Measurements from ENCODE around the gene SLC5A8.

SLC5A8 gene

DNA sequence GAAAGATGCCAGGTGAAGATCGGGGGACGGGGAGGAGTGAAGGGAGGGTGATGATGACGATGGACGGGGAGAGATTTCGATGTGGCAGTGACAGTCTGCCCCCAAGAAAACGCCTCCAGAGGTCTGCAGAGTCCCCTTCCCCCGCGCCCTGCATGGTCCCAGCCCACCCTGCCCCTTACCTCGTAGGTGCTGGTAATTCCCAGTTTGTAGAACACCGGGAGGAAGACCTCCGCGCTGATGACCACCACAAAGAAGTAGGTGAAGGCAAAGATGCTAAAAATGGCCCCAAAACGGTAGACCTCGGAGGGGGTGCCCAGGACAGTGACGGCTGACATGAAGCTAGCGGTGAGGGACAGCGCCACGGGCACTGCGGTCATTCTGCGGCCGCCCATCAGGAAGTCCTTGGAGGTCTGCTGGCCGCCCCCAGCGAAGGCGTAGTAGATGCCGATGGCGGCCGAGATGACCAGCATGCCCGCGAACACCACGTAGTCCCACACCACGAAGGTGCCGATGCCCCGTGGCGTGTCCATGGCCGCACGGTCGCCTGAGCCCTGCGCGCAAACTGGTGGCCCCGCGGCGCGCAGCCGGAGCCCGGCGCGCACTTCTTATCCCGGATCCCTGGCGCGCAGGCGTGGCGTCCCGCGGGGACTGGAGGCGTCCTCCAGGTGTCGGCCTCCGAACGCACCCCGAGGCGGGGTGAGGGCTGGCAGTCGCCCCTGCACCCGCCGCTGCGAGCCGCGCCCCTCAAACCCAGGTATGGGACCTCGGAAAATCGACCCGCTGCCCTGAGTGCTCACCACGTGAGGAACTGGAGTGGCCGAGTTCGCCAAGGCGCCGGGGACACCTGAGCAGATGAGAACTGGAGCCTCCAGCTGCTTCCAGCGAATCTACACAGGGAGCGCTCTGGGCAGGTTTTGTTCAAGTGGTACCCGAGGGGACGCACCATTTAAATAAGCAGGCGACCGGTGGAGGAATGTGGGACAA, at the start of gene SLC5A8:
SLC5A8 (minus strand) TSS at position 920 of the 984 bp plus-strand sequence; CDS start at position 530, 390 bp downstream.
- DNase-seq = no peak

DNA sequence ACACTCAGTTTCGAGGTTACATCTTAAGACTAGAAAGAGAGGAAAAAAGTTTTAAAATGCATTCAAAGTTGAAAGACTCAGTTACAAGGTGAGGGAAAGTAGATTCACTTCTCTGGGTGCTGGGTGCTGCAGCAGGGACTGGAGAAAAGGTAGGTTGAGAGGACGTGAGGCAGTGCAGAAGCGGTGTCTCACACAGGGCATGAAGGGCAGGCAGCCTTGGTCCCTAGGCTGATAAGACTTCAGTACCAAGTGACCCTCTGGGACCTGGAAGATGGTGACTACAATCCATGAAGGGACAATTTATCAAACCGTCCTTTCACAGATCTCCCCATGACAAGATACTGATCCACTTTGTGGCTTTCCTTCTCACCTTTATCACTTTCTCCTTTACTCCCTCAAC, 47.3 kb upstream of the SLC5A8 start:
- no peak for DNase-seq

GRCh38 chr12:101256266-101256665, 46.2 kb upstream of the SLC5A8 start:
- no peak for DNase-seq

DNA sequence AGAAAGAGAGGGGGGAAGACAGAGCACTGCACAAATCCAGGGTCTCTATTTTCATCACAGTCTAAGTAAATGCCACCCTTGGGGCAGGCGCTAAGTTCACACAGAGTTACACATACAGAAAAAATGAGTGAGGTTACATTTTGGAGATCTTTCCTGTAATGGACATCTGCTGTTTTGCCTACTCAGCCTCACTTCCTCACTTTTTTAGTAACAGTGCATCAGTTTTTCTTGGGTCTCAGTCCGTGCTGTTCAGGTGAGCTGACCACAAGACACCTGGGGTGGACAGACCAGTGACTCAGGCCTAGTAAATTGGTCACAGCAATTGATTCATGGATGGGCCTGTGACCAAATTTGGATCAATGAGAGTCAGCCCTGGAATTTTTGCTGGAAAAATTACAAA, 33.6 kb upstream of the SLC5A8 start:
- DNase-seq = no peak

DNA sequence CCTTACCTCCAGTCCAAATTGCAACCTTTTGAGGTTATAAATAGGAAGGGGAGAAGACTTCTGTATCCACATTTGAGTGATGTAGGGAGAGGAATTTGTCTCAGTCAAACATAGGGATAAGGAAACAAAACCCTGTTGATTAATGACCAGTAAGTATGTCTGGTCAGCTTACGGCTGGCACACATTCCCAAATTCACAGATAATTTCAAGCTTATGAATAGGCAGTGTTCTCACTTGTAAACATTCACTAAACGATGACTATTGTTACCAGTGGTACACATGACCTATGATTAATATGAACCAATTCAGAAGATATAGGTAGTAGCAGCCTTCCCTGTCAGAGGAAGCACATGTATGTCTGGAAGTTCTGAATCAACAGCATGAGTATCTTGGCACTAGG, 33.0 kb upstream of the SLC5A8 start:
- no peak for DNase-seq

DNA sequence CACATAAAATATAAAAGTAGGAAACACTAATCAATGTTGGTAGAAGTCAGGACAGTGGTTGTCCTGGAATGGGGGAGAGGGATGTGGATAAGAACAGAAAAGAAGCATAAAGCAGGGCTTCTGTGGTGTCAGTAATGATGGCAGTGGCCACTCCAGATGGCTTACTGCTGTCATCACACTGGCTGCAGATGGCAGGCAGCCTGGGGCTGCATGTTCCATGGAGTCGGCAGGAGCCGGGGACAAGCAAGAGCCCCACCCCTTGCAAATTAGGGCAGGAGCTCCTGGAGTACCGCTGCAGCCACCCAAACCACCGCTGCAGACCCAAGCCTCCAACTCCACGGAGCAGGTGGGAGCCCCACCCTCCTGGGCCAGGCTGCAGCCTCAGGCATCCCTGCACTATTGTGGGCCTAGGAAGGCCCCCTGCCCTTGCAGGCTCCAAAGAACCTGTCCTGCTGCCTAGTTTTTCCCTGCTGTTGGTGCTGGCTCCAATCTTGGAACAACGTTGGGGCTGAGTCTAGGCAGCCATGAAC, 28.8 kb upstream of the SLC5A8 start:
- no peak for DNase-seq

- DNase-seq = no peak
These were observed 28.3 kb upstream of the SLC5A8 start for GRCh38 chr12:101238306-101238705.

GRCh38 chr12:101235686-101236085, 25.6 kb upstream of the SLC5A8 start:
- no peak for DNase-seq

- no peak for DNase-seq
These were observed 21.6 kb upstream of the SLC5A8 start for GRCh38 chr12:101231636-101232035.

GRCh38 chr12:101230547-101230946, 20.5 kb upstream of the SLC5A8 start:
- no peak for DNase-seq

- DNase-seq = no peak
These were observed 19.8 kb upstream of the SLC5A8 start for GRCh38 chr12:101229841-101230241.

DNA sequence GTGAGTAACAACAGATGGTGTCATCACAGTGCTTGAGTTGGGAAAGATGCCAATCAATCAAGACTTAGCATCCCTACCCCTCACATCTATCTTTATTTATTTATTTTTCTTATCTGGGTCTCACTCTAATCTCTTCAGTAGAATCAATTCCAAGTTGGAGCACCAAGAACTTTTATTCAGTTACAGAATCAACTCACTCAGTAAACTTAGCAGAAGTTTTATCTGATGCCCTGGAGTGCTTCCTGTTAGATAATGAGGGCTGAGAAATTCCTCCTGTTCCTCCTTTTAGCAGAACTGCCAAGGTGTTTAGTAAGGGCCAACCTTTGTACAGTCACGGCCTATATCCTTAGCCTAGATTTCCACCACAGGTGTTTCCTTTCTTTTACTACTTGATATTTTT, 11.3 kb upstream of the SLC5A8 start:
- DNase-seq = no peak

DNA sequence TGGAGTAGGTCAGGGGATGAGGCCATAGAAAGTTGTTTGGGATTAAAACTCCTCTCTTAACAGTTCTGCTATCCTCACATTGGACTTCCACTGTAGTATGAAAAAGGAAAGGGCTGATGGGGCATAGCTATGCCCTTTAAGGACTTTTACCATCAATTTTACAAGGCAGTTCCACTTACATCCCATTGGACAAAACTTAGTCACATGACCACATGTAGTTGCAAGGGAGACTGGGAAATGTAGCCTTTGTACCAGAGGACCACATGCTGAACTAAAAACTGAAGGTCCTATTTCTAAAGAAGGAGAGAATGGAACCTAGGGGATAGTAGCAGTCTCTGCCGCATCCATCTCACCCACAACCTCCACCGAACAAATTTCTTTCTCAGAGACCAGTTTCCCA, 6.8 kb upstream of the SLC5A8 start:
- no peak for DNase-seq

- no peak for DNase-seq
These were observed 2.8 kb downstream of the SLC5A8 start for GRCh38 chr12:101207086-101207780.

- no peak for DNase-seq
These were observed 5.3 kb downstream of the SLC5A8 start for GRCh38 chr12:101204602-101205304.

DNA sequence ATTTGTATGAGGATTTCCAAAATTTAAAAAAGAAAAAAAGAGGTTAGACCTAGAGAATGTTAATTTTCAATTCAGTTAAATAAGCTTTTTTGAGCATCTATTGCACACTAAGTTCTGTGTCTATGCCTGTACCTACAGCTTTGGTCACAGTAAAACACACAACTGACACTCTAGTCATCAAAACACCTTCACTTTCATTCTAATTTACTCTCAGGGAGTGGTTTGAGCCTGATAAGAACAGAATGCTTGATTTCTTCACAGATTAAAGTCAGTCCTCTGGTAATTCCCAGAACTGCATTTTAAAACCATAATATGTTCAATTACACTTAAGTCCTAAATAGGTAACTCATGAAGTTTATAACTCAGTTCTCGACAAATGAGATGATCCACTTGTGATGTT, 9.2 kb downstream of the SLC5A8 start:
- no peak for DNase-seq

DNA sequence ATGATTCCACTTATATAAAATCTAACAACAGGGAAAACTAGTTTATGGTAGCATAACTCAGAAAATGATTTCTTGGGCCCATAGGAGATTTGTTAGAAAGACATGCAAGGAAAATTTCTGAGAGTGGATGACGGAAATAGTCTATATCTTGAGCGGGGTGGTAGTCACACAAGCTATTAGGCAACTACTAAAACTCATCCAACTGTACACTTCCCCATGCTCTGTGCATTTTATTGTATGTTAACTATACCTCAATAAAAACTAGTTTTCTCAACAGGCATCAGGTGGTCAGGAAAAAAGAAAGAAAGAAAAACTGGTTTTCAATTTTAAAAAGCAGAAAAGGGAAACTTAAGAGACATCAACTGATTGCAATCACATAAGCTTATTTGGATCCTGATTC, 9.9 kb downstream of the SLC5A8 start:
- DNase-seq = no peak

DNA sequence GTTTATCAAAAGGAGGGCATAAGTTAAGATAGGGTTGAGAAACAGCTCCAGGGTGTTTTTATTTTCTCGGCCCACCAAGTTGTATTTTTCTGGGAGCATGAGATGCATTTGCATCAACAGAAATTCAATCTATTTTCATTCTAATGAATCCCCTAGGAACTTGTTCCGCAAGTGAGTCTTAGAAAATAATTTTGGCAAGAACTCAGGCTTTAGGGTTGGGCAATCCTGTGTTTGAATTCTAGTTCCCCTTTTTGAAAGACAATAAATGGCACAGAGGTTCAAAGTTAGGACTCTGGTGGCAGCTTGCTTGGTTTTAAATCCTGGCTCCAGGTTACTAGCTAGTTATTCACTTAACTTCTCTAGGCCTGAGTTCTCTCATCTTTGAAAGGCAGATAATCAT, 23.7 kb downstream of the SLC5A8 start:
- no peak for DNase-seq

- DNase-seq = no peak
These were observed 28.3 kb downstream of the SLC5A8 start for GRCh38 chr12:101181776-101182175.

GRCh38 chr12:101174541-101174940, 35.5 kb downstream of the SLC5A8 start:
- no peak for DNase-seq

GRCh38 chr12:101173197-101173749, 36.8 kb downstream of the SLC5A8 start:
- no peak for DNase-seq

DNA sequence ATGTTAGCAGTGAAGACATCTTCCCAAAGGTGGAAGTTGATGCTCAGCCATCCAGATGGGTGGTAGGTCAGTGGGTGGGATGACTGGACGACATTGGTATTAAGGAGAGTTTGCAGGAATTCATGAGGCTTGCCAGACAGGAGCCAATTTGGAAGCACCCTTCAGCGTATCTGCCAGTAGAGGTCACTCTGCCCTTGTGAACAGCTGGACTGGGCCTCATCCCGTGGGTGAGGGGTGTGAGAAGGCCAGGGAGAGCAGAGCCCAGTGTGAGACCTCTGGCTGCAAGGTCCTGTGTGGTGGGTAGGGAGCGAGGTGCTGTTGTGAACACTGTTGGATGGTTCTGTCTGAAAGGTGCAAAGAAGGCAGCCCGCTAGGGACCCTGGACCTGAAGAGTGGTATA, 37.7 kb downstream of the SLC5A8 start:
- DNase-seq = no peak

GRCh38 chr12:101168001-101168400, 42.0 kb downstream of the SLC5A8 start:
- DNase-seq = no peak
